Gastroesophageal sphincter (tissue), 3 donors: ENCODE measurements around the gene IKZF2.

ENCODE experiments used
- CTCF ChIP-seq, 4 experiments: fragments of 200-600 bp in 2 of 4; fragments of 450-650 bp in 2 of 4; sonication (generic) in 1 of 4; IDR thresholded peaks; one replicate each; pipeline ENCODE4 v1.5.1; 2017 to 2019; ENCODE audit warnings: antibody characterized with exemption in 4 of 4, mild to moderate bottlenecking in 2 of 4, moderate library complexity in 2 of 4
- EP300 ChIP-seq: sonication (generic); formaldehyde crosslinking; IDR thresholded peaks from one replicate; pipeline ENCODE4 v1.6.1; 2017; ENCODE audit warnings: antibody characterized with exemption, mild to moderate bottlenecking
- POLR2A ChIP-seq, 2 donors: fragments of 450-650 bp; IDR thresholded peaks; one replicate each; pipeline ENCODE4 v1.6.1; 2017; ENCODE audit warnings: antibody characterized with exemption in 2 of 2, mild to moderate bottlenecking in 2 of 2, moderate library complexity in 1 of 2
- POLR2AphosphoS5 ChIP-seq: sonication (generic); formaldehyde crosslinking; IDR thresholded peaks from one replicate; pipeline ENCODE4 v1.6.1; 2017; ENCODE audit warnings: antibody characterized with exemption

DNA sequence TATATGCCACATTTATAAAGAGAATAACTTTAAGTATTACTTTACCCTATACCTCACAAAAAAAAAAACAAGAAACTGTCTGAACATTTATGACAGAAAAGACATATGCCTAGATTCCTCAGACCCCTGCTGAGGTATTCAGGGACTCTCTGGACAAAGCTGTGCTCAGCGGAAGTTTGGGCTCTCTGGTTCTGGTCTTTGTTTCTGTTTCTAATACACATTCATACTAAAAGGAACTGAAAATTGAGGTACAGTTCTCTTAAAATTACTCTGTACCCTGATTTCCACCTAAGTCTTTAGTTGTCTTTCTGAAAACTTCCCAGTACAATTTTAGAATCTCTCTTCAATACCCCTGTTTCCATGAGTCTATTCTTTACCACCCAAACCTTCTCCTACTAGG, 160.3 kb downstream of the IKZF2 start:
- TF ChIP-seq CTCF (IDR thresholded peaks at IDR 0.05) (no peak), POLR2A (IDR thresholded peaks at IDR 0.05) (no peak), POLR2AphosphoS5 (no peak), EP300 (no peak)
